HEK293T (cell line): ENCODE data around the gene DDC.

ENCODE experiments used
- BHLHE40 ChIP-seq: fragments of 450-650 bp; IDR thresholded peaks from 2 replicates; pipeline ENCODE4 v1.6.1; 2016; ENCODE audit warnings: mild to moderate bottlenecking, moderate library complexity, borderline replicate concordance
- CTBP1 ChIP-seq: fragments of 450-650 bp; IDR thresholded peaks from 2 replicates; pipeline ENCODE4 v1.6.1; 2016; ENCODE audit warnings: borderline replicate concordance
- ELF4 ChIP-seq: fragments of 450-650 bp; IDR thresholded peaks from 2 replicates; pipeline ENCODE4 v1.6.1; 2017; ENCODE audit warnings: antibody characterized with exemption
- FOXA1 ChIP-seq: fragments of 450-650 bp; IDR thresholded peaks from 2 replicates; pipeline ENCODE4 v1.6.1; 2016; ENCODE audit warnings: mild to moderate bottlenecking
- FOXK2 ChIP-seq: fragments of 450-650 bp; IDR thresholded peaks from 2 replicates; pipeline ENCODE4 v1.6.1; 2016; ENCODE audit warnings: mild to moderate bottlenecking
- FOXM1 ChIP-seq: fragments of 450-650 bp; IDR thresholded peaks from 2 replicates; pipeline ENCODE4 v1.6.1; 2017; ENCODE audit warnings: mild to moderate bottlenecking, borderline replicate concordance
- L3MBTL2 ChIP-seq: fragments of 450-650 bp; conservative IDR thresholded peaks from 2 replicates; pipeline ENCODE4 v1.6.1; 2016; ENCODE audit warnings: mild to moderate bottlenecking
- LEF1 ChIP-seq: fragments of 450-650 bp; IDR thresholded peaks from 2 replicates; pipeline ENCODE4 v1.6.1; 2017; ENCODE audit warnings: mild to moderate bottlenecking, borderline replicate concordance
- NFRKB ChIP-seq: fragments of 450-650 bp; IDR thresholded peaks from 2 replicates; pipeline ENCODE4 v1.6.1; 2016; ENCODE audit warnings: mild to moderate bottlenecking, moderate library complexity
- SP1 ChIP-seq: fragments of 450-650 bp; IDR thresholded peaks from 2 replicates; pipeline ENCODE4 v1.6.1; 2017
- SUZ12 ChIP-seq: fragments of 450-650 bp; IDR thresholded peaks from 2 replicates; pipeline ENCODE4 v1.6.1; 2016; ENCODE audit warnings: mild to moderate bottlenecking
- TARDBP ChIP-seq: fragments of 450-650 bp; IDR thresholded peaks from 2 replicates; pipeline ENCODE4 v1.6.1; 2016
- ZNF384 ChIP-seq: fragments of 450-650 bp; IDR thresholded peaks from 2 replicates; pipeline ENCODE4 v1.6.1; 2016
- TF ChIP-seq, protein P1 (sequence below): fragments of 450-650 bp; IDR thresholded peaks from 2 replicates; pipeline ENCODE4 v1.6.1; 2016

DNA sequence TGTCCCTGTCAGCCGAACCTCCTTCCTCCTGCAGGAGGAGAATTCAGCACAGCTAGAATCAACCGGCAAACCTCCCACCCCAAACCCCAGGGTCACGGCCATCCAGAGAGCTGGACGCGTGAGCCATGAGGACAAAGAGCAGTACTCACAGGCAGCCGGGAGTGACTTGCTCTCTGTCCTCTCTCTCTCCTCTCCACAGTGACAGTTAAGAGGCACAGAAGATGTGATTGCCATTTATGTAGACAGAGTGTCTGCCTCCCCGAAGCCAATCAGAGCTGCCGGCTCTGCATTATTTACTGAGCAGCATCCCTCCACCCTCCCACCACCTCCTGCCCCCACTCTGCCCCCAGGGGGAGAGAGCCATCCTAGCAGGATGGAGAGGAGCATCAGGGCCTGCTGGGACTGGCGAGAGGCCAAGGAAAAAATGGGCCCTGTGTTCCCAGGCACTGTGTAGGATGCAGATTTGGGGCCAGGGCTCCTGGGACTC lies 4.3 kb downstream of the DDC start:
- TF ChIP-seq SUZ12 (no peak), L3MBTL2 (no peak), FOXM1 (no peak), FOXA1 (no peak), NFRKB (no peak), BHLHE40 (no peak), LEF1 (no peak), TARDBP (no peak), SP1 (no peak), CTBP1 (no peak), FOXK2 (no peak), ELF4 (no peak), ZNF384 (no peak)
- TF ChIP-seq, protein P1, sequence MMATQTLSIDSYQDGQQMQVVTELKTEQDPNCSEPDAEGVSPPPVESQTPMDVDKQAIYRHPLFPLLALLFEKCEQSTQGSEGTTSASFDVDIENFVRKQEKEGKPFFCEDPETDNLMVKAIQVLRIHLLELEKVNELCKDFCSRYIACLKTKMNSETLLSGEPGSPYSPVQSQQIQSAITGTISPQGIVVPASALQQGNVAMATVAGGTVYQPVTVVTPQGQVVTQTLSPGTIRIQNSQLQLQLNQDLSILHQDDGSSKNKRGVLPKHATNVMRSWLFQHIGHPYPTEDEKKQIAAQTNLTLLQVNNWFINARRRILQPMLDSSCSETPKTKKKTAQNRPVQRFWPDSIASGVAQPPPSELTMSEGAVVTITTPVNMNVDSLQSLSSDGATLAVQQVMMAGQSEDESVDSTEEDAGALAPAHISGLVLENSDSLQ: no peak
